DND-41 (cell line): ENCODE results near the gene ANAPC15.

Experiments
- EZH2 ChIP-seq: IDR thresholded peaks from 3 replicates; pipeline ENCODE4 v1.6.1; 2012; ENCODE audit warnings: borderline replicate concordance, low read depth, mild to moderate bottlenecking, moderate library complexity, low read length, inconsistent platforms; ENCODE audit not compliant: severe bottlenecking
- TF ChIP-seq, protein P1 (sequence below): IDR thresholded peaks from 2 replicates; pipeline ENCODE4 v1.5.1; 2012; ENCODE audit warnings: borderline replicate concordance, low read length, moderate library complexity, mild to moderate bottlenecking; ENCODE audit not compliant: poor library complexity, severe bottlenecking; ENCODE audit errors: extremely low read depth

DNA sequence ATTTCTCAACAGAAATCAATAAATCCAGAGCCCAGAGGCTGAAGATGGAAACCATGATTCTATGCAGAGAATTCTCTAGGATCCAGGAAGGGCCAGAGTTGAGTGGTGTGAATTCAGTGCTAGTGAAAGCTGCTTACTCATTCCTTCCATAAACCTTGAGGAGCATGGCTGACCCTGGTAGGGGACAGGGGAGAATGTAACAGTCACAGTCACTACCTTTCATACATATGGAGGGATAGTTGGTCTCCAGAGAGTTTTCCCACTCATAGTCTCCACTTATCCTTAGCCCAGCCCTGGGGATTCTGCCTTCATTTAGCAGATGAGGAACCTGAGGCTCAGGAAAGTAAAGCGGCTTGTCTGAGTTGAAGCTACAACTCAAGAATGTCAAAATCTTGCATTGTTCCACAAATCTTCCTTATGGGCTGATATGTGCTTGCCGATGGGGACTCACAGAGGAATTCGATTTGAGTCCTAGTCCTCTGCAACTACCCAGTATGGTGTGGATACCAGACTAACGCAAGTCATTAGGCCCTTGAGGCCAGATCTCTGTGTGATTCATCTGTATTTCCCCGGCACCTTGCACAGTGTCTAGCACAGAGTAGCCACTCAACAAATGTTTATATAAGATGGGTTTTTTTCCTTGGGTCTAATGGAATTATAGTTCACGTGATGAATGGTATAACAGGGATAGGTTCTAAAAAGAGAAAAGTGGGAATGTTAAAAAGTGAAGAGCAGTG lies 3.7 kb upstream of the ANAPC15 start:
- TF ChIP-seq, protein P1, sequence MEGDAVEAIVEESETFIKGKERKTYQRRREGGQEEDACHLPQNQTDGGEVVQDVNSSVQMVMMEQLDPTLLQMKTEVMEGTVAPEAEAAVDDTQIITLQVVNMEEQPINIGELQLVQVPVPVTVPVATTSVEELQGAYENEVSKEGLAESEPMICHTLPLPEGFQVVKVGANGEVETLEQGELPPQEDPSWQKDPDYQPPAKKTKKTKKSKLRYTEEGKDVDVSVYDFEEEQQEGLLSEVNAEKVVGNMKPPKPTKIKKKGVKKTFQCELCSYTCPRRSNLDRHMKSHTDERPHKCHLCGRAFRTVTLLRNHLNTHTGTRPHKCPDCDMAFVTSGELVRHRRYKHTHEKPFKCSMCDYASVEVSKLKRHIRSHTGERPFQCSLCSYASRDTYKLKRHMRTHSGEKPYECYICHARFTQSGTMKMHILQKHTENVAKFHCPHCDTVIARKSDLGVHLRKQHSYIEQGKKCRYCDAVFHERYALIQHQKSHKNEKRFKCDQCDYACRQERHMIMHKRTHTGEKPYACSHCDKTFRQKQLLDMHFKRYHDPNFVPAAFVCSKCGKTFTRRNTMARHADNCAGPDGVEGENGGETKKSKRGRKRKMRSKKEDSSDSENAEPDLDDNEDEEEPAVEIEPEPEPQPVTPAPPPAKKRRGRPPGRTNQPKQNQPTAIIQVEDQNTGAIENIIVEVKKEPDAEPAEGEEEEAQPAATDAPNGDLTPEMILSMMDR, result no peak
- no peak for TF ChIP-seq EZH2
